GM19395 (cell line): ENCODE results near the gene ADRA2B.
"Not testable (repeated sequence)": the region's sequence is repeated elsewhere in the genome, so short reads cannot be mapped to it uniquely, and the experiment has no call there.

ENCODE experiments used
- ATAC-seq: cut with Tn5 transposase; IDR thresholded peaks from one replicate; pipeline ENCODE4 v1.9.1; 2021; ENCODE audit warnings: mild to moderate bottlenecking, moderate library complexity; ENCODE audit not compliant: unreplicated experiment

ADRA2B gene

DNA sequence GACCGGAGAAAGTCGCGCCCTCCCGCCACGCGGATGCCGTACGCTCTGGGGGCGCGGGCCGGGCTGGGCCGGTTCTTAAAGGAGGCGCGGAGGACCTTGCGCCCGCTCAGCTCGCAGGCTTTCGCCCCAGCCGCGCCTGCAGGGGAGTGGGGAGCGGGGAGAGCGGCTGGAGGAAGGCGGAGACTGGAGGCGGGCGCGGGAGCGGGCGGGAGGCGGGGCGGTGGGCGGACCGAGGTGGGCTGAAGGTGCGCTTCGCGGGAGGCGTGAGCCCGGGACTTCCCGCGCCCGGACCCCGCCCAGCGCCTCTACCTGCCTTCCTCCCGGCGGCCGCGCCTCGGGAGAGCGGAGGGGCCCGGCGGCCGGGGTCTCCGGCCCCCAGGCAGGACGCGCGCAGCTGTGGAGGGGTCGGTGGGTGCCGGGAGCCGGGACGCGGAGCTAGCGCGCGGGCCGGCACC is at the start of gene ADRA2B:
Gene ADRA2B, minus strand, starts transcription at position 148 of the 455 bp plus-strand sequence. CDS start 422 bp downstream, outside the sequence.
- ATAC-seq, result peak; percentile 46

DNA sequence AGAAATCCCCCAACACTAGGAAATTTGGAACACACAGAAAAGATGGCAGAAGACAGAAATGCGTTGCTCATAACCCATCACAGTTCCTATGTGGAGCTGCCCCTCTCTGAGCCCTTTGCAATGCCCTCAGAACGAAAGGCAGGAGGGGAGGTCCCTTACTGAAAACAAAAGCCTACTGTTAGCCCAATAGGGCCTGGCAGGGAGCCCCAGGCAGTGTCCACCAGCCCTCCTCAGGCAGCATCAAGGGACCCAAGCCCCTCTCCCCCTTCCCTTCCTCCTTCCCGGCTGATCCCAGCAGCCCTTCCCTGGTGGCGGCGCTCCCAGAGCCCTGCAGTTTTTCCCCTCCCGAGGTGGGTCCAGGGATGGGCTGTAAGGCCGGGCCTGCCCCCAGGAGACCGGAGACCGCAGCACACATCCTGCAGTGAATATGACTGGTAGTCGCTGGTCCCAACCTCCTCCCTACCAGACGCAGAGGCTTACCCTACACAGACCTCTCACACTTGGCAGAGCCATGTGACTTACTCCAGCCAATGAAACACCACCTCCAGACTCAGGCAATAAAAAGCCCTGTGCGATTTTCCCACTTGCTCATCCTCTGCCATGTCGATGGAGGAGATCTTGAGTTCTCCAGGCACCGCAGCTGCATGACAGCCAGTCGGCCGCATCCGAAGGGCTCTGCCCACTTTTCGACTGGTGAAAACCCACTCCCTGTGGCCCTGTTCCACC is 48.3 kb upstream of the ADRA2B start:
- ATAC-seq, result peak; percentile 65

- ATAC-seq, result peak; percentile 71
Measured at GRCh38 chr2:96163768-96164429, 47.5 kb upstream of the ADRA2B start.

- peak; percentile 18 for ATAC-seq
Measured at GRCh38 chr2:96163415-96163767, 47.0 kb upstream of the ADRA2B start.

- no peak for ATAC-seq
Measured at GRCh38 chr2:96161898-96162297, 45.5 kb upstream of the ADRA2B start.

- ATAC-seq, result not testable (repeated sequence)
Measured at GRCh38 chr2:96160366-96160765, 44.0 kb upstream of the ADRA2B start.

GRCh38 chr2:96159084-96159830 is 42.9 kb upstream of the ADRA2B start:
- no peak for ATAC-seq

DNA sequence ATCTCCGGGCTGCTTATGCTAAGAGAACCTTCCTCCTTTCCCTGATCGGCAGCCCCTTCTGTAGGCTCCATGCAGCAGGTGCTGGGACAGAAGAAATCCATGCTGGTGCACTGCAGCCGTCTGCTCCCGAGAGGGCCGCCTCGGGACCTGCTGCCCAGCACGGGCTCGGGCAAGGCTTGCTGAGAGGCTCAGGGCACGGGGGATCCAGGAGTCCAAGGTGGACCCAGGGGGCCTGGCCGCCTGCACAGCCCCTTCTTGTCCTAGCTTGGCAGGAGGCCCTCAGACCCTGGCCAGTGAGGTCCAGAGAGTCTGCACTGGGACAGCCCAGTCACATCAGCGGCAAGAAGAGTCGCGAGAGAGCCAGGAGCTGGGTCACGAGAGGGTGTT is 42.2 kb upstream of the ADRA2B start:
- no peak for ATAC-seq

DNA sequence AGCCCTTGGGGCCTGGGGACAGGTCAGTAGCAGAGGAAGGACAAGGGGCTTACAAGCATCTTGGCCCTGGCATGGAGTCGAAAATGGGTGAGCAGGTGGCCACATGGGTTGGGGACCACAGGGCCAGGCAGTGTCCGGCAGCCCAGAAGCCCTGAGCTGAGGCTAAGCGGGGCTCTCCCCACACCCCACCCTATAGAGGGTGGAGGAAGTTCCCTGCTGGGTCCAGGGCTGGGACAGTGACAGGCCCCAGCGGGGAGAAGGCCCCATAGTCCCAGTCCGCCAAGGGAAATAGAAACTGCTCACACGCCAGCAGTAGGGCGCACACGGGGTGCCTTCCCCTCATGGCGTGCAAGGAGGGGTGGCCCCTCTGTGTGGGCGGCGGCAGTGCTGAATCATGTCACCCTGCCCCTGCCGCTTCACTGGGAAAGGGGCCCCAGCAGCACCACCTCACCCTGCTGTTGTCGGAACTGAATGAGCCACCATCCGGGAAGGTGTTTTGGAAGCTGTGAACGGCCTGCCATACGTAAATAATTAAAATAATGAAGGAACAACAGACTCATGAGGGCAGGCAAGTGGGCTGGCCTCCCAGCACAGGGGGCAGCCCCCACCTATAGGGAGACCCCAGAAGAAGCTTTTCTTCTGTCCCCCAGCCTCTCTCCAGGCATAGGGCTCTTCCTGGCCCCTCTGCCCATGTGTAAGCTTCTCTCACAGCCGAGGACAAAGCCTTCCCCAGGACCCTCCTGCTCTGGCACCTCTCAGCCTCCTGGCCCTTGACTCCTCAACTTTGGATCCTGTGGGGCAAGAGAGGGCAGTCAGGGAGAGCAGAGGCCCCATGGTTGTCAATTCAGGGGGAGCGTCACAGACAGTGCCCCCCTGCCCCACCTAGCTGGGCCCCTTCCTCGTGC is 41.5 kb upstream of the ADRA2B start:
- ATAC-seq, result peak; percentile 63

GRCh38 chr2:96156926-96157648 is 40.7 kb upstream of the ADRA2B start:
- peak; percentile 31 for ATAC-seq

- ATAC-seq, result no peak
Measured at GRCh38 chr2:96156011-96156820, 39.8 kb upstream of the ADRA2B start.

- no peak for ATAC-seq
Measured at GRCh38 chr2:96154506-96155380, 38.4 kb upstream of the ADRA2B start.

GRCh38 chr2:96153991-96154431 is 37.6 kb upstream of the ADRA2B start:
- no peak for ATAC-seq

DNA sequence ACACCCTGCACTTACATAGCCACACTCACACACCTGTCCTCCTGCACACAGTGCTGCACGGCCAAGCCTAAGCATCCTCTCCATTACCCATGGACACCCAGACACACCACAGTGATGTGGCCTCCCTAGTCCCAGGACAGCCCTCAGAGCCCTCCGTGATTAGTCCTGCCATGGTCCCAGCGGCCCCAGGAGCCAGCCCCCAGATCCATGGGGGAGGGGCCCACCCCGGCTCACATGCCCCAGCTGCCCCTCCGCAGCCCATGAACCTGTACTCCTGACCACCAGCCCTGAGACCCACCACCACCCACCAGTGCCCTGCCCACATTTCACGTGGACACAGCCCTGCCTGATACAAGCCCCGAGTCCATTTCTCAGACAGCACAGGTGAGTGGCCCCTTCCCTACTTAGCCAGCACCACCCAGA is 36.9 kb upstream of the ADRA2B start:
- no peak for ATAC-seq

- ATAC-seq, result no peak
Measured at GRCh38 chr2:96152304-96153161, 36.2 kb upstream of the ADRA2B start.

GRCh38 chr2:96151595-96152303 is 35.4 kb upstream of the ADRA2B start:
- ATAC-seq, result no peak
